Parathyroid adenoma (tissue), 2 donors: ENCODE measurements around the gene TCF25.

ENCODE experiments used
- H2AFZ ChIP-seq: fragments of 300-600 bp; sonication (generic); one replicate; pipeline ENCODE4 v1.7.0; 2017; ENCODE audit warnings: antibody characterized with exemption, mild to moderate bottlenecking
- H3K27ac ChIP-seq: fragments of 300-600 bp; sonication (generic); one replicate; pipeline ENCODE4 v1.7.0; 2017
- H3K27me3 ChIP-seq: fragments of 300-600 bp; sonication (generic); one replicate; pipeline ENCODE4 v1.7.0; 2017; ENCODE audit warnings: low read length; ENCODE audit not compliant: control insufficient read depth, insufficient read depth
- H3K36me3 ChIP-seq: fragments of 300-600 bp; sonication (generic); one replicate; pipeline ENCODE4 v1.7.0; 2017; ENCODE audit warnings: low read length; ENCODE audit not compliant: control insufficient read depth, insufficient read depth
- H3K4me1 ChIP-seq: fragments of 300-600 bp; sonication (generic); one replicate; pipeline ENCODE4 v1.7.0; 2017; ENCODE audit warnings: control low read depth
- H3K4me2 ChIP-seq: fragments of 300-600 bp; sonication (generic); one replicate; pipeline ENCODE4 v1.7.0; 2017; ENCODE audit warnings: low read length
- H3K4me3 ChIP-seq: fragments of 300-600 bp; sonication (generic); one replicate; pipeline ENCODE4 v1.7.0; 2017; ENCODE audit warnings: low read depth, low read length
- H3K79me2 ChIP-seq: fragments of 300-600 bp; sonication (generic); one replicate; pipeline ENCODE4 v1.7.0; 2017; ENCODE audit warnings: control low read depth
- H3K9ac ChIP-seq: fragments of 300-600 bp; sonication (generic); one replicate; pipeline ENCODE4 v1.7.0; 2017; ENCODE audit warnings: mild to moderate bottlenecking
- H3K9me3 ChIP-seq: fragments of 300-600 bp; sonication (generic); one replicate; pipeline ENCODE4 v1.7.0; 2017; ENCODE audit warnings: low read length; ENCODE audit not compliant: control insufficient read depth
- TF ChIP-seq, protein P1 (sequence below): fragments of 300-600 bp; sonication (generic); IDR thresholded peaks from one replicate; pipeline ENCODE4 v1.7.0; 2017; ENCODE audit warnings: antibody characterized with exemption, mild to moderate bottlenecking
- donor health status: primary hyperparathyroidism.

The TCF25 gene

GRCh38 chr16:89900885-89901284 lies 27.5 kb downstream of the TCF25 start:
- Histone ChIP-seq H3K27ac (no peak overlapping the region), H3K27me3 (no peaks in the 10 kb centered on the region), H2AFZ (no peak overlapping the region), H3K79me2 (peaks cover 13% of the 10 kb centered on the region), H3K9ac (no peak overlapping the region), H3K4me1 (no peaks in the 10 kb centered on the region), H3K4me3 (no peak overlapping the region), H3K4me2 (no peak overlapping the region), H3K9me3 (no peaks in the 10 kb centered on the region), H3K36me3 (no peaks in the 10 kb centered on the region)
- TF ChIP-seq, protein P1, sequence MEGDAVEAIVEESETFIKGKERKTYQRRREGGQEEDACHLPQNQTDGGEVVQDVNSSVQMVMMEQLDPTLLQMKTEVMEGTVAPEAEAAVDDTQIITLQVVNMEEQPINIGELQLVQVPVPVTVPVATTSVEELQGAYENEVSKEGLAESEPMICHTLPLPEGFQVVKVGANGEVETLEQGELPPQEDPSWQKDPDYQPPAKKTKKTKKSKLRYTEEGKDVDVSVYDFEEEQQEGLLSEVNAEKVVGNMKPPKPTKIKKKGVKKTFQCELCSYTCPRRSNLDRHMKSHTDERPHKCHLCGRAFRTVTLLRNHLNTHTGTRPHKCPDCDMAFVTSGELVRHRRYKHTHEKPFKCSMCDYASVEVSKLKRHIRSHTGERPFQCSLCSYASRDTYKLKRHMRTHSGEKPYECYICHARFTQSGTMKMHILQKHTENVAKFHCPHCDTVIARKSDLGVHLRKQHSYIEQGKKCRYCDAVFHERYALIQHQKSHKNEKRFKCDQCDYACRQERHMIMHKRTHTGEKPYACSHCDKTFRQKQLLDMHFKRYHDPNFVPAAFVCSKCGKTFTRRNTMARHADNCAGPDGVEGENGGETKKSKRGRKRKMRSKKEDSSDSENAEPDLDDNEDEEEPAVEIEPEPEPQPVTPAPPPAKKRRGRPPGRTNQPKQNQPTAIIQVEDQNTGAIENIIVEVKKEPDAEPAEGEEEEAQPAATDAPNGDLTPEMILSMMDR = no peak

- no peak overlapping the region for H3K9ac ChIP-seq
- TF ChIP-seq, protein P1 = no peak
- no peak overlapping the region for H3K4me3 ChIP-seq
- no peak overlapping the region for H3K27ac ChIP-seq
- H3K9me3 ChIP-seq = no peaks in the 10 kb centered on the region
- no peaks in the 10 kb centered on the region for H3K27me3 ChIP-seq
- no peaks in the 10 kb centered on the region for H3K4me1 ChIP-seq
- no peaks in the 10 kb centered on the region for H3K36me3 ChIP-seq
- H2AFZ ChIP-seq = no peak overlapping the region
- peaks cover 12% of the 10 kb centered on the region for H3K79me2 ChIP-seq
- no peak overlapping the region for H3K4me2 ChIP-seq
Observed at GRCh38 chr16:89902980-89903379, 29.6 kb downstream of the TCF25 start.

GRCh38 chr16:89903908-89904515 lies 30.6 kb downstream of the TCF25 start:
- Histone ChIP-seq H3K9me3 (no peaks in the 10 kb centered on the region), H3K79me2 (peaks cover 7% of the 10 kb centered on the region), H3K4me2 (no peak overlapping the region), H3K4me3 (no peak overlapping the region), H3K27ac (no peak overlapping the region), H3K4me1 (no peaks in the 10 kb centered on the region), H3K27me3 (no peaks in the 10 kb centered on the region), H2AFZ (no peak overlapping the region), H3K9ac (no peak overlapping the region), H3K36me3 (no peaks in the 10 kb centered on the region)
- TF ChIP-seq, protein P1 = no peak

DNA sequence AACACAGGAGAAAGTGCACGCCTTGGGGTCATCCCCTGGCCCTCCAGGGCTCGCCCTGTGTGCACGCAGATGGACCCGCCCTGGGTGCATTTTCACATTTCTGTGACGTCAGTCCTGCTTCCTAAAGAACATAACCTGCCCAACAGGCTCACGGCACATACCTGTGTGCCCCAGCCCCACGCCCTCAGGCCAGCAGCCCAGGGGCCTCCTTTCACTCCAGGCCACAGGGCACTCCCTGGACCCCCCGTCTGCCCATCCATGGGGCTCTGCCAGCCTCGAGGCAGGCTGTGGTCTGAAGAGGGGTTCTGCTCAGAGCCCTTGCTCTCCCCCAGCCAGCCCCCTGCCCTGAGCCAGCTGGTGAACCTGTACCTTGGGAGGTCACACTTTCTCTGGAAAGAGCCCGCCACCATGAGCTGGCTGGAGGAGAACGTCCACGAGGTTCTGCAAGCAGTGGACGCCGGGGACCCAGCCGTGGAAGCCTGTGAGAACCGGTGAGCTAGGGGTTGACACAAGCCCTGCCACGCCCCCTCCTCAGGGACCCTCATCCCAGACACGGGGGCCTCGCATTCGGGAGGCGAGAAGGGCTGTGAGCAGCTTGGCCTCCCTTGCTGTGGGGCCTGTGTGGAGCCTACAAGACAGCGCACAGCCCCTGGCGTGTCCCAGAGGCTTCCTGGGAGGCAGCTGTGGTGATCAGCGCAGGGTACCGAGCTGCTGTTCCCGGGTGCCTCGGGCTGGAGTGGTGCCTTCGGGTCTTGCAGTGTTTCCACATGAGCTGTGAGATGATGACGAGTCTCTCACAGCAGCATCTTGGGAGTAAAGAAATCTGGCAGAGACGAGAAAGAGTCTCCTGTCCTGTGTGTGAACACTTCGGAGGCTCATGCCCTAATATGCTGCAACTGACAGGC lies 31.5 kb downstream of the TCF25 start:
- Histone ChIP-seq H3K4me2 (no peak overlapping the region), H3K9ac (no peak overlapping the region), H3K9me3 (no peaks in the 10 kb centered on the region), H3K4me1 (no peaks in the 10 kb centered on the region), H2AFZ (no peak overlapping the region), H3K79me2 (peaks cover 5% of the 10 kb centered on the region), H3K27ac (no peak overlapping the region), H3K36me3 (no peaks in the 10 kb centered on the region), H3K27me3 (no peaks in the 10 kb centered on the region), H3K4me3 (no peak overlapping the region)
- TF ChIP-seq, protein P1 = no peak
